Stimulated activated naive CD4-positive, alpha-beta T cell treated with Interleukin-2 at 50 U/mL for 16 hours (primary cell): ENCODE results near the gene GOLGA8J.
"Not testable (repeated sequence)": the region's sequence is repeated elsewhere in the genome, so short reads cannot be mapped to it uniquely, and the experiment has no call there.

Experiments
- DNase-seq: peaks from one replicate; lab custom pipeline; 2025; lab: John Stamatoyannopoulos, UW

The GOLGA8J gene

DNA sequence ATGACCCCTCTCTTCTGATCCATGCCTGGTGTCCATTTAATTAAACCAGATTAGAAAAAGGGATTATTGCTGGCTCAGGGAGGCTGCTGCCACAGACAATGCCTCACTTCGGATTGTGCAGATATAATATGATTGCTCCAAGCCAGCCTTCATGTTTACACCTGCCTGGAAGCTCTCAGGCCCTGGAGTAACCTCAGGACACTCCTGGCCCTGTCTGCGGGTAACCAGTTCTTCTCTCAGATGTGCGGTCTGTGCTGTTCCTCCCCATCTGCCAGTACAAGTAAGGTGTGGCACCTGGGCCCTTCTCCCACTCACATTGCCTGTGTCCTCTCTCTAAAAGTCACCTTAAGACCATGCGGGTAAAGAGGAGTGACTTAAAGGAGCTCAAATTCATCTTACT, 8.8 kb upstream of the GOLGA8J start:
- no peak for DNase-seq

- not testable (repeated sequence) for DNase-seq
Measured at GRCh38 chr15:30080816-30081215, 1.9 kb upstream of the GOLGA8J start.

DNA sequence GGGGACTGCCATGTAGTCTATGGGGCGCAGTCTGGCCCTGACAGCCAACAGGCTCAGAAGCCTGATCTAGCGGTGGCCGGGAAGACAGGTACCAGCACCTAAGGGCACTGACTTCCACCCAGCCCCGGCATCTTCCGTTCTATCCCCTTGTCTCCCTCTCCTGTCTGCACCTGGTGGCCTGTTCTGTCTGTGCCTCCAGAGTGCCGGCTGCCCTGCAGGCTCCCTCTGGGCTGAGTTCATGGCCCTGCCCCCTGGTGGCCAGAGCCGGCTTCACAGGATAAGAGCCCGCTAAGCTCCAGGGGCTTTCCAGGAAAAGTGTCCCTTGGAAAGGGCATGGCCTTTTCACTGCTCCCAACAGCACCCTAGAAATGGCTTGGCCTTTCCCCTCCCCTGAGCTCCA, 15.1 kb downstream of the GOLGA8J start:
- not testable (repeated sequence) for DNase-seq

GRCh38 chr15:30102890-30103289, 20.1 kb downstream of the GOLGA8J start:
- not testable (repeated sequence) for DNase-seq

- not testable (repeated sequence) for DNase-seq
Measured at GRCh38 chr15:30103941-30104507, 21.3 kb downstream of the GOLGA8J start.

DNA sequence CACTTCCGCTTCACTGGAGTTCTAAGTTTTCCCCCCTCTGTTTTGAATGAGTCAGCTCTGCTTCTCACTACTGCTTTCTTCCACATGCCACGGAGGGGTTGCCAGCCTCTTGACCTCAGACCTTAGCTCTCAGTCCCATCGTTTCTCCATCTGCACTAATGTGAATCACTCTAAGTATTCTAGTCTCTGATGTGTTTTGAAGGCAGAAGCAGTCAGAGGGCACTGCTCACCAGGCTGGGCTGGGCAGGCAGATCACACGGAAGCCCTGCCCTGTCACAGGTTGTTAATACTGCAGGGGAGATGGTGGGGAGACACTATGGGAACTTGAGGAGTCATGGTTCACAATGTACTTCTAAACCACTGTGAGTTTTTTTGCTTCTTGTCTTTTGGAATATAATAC, 27.8 kb downstream of the GOLGA8J start:
- DNase-seq, result not testable (repeated sequence)

- DNase-seq, result not testable (repeated sequence)
Measured at GRCh38 chr15:30130066-30130465, 47.3 kb downstream of the GOLGA8J start.

DNA sequence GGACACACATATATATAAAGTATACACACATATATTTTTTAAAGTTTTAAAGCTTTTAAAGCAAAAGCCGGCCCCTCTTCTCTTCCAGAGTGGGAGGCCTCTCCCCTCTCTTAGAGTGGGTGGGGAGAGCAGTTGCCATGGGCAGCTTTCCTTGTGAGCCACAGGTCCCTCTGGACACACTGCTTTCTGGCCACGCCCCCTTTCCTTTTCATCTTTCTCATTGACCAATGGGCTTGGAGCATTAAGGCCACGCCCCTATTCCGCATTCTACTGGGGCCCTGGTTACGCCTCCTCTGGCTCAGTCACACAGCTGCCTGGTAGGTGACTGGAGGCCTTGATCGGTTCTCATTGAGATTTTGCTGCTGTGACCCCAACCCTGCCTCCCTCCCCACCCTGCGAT, 52.0 kb downstream of the GOLGA8J start, which contains the start of gene GOLGA8T:
Gene GOLGA8T (plus strand): TSS at position 301 of the 400 bp plus-strand sequence. CDS start 98 bp downstream, at position 399.
- DNase-seq, result not testable (repeated sequence)
